ENCODE measurements around the gene ABHD10.

Gene ABHD10

GRCh38 chr3:111967068-111967467 is 11.8 kb upstream of the ABHD10 start:
- no peak for DNase-seq

GRCh38 chr3:111967651-111968274 is 11.1 kb upstream of the ABHD10 start:
- DNase-seq, result peak in 11 of 14 donors; percentile 10 to 72 (median 41)

- no peak for DNase-seq
Measured at GRCh38 chr3:111968319-111969054, 10.3 kb upstream of the ABHD10 start.

GRCh38 chr3:111970376-111970775 is 8.4 kb upstream of the ABHD10 start:
- DNase-seq, result no peak

- peak in 1 of 14 donors; percentile 19 for DNase-seq
Measured at GRCh38 chr3:111971533-111972130, 7.2 kb upstream of the ABHD10 start.

- DNase-seq, result no peak
Measured at GRCh38 chr3:111972891-111973290, 5.9 kb upstream of the ABHD10 start.

- no peak for DNase-seq
Measured at GRCh38 chr3:111975131-111975530, 3.7 kb upstream of the ABHD10 start.

- DNase-seq, result no peak
Measured at GRCh38 chr3:111976254-111976653, 2.6 kb upstream of the ABHD10 start.

- DNase-seq, result no peak
Measured at GRCh38 chr3:111979434-111980038, 710 bp downstream of the ABHD10 start.

GRCh38 chr3:111980716-111981456 is 2.1 kb downstream of the ABHD10 start:
- DNase-seq, result no peak

- no peak for DNase-seq
Measured at GRCh38 chr3:111981457-111981763, 2.6 kb downstream of the ABHD10 start.

- DNase-seq, result no peak
Measured at GRCh38 chr3:111984636-111985298, 5.9 kb downstream of the ABHD10 start.

- no peak for DNase-seq
Measured at GRCh38 chr3:111986800-111987199, 8.0 kb downstream of the ABHD10 start.

GRCh38 chr3:111989061-111989678 is 10.3 kb downstream of the ABHD10 start:
- peak in 1 of 14 donors; percentile 53 for DNase-seq

GRCh38 chr3:111993038-111993437 is 14.2 kb downstream of the ABHD10 start:
- DNase-seq, result no peak

GRCh38 chr3:111998636-111999483 is 20.0 kb downstream of the ABHD10 start, which contains the start of gene TAGLN3:
Gene TAGLN3, plus strand, starts transcription at chr3:111998922. Its CDS starts 501 bp downstream, at chr3:111999423.
- peak in 8 of 14 donors; percentile 18 to 83 (median 40) for DNase-seq

GRCh38 chr3:111999484-112000324 is 20.9 kb downstream of the ABHD10 start:
- DNase-seq, result peak in 1 of 14 donors; percentile 85

GRCh38 chr3:112000367-112000771 is 21.5 kb downstream of the ABHD10 start:
- peak in 1 of 14 donors; percentile 85 for DNase-seq

- DNase-seq, result peak in 1 of 14 donors; percentile 50
Measured at GRCh38 chr3:112000966-112001365, 22.1 kb downstream of the ABHD10 start.

Measured in C1 segment of cervical spinal cord (tissue), 14 donors.